ENCODE results near the gene DPM3. TPM values are rescaled to one million over a fixed set of nuclear protein-coding genes. Genes with fewer than 3 reads are reported as not detected.

The DPM3 gene
- total and polyA plus RNA-seq, 2 of the 13 experiments (the other 11 are each of a cell fraction or from before 2014, with no cell fraction given), result 23.2 to 53.4 TPM

DNA sequence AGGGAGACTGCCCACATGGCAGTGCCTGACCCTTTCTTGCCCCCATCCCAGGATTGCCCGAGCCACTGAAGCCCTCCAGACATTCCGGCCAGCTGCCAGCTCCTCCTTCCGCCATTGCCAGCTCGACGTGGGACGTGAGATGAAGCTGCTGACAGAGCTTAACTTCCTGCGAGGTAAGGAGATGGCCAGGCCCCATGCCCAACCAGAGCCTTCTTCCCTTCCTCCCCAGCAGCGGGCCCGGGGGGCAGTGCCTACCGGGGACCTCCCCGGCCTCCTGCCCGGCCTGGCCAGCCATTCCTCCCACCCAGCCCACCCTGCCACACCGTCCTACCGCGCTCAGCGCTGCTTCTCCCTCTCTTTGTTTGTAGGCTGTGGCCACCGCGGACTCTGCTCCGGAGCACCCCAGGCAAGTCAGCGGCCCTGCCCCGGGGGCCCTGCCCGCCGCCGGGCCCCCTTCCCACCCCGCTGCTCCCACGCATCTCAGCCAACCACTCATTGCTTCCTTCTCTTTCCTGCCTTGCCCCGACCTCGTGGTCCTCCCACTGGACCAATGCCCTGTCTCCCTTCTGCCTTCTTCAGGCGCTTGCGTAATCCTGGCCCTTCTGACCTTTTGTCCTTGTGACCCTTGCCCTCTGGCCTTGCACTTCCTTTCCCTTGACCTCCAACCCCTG is 38.2 kb upstream of the DPM3 start (continued):
- no peak for TF ChIP-seq ZNF430 (CRISPR knock-in tag; IDR thresholded peaks at IDR 0.05)
- TF ChIP-seq, protein P1, sequence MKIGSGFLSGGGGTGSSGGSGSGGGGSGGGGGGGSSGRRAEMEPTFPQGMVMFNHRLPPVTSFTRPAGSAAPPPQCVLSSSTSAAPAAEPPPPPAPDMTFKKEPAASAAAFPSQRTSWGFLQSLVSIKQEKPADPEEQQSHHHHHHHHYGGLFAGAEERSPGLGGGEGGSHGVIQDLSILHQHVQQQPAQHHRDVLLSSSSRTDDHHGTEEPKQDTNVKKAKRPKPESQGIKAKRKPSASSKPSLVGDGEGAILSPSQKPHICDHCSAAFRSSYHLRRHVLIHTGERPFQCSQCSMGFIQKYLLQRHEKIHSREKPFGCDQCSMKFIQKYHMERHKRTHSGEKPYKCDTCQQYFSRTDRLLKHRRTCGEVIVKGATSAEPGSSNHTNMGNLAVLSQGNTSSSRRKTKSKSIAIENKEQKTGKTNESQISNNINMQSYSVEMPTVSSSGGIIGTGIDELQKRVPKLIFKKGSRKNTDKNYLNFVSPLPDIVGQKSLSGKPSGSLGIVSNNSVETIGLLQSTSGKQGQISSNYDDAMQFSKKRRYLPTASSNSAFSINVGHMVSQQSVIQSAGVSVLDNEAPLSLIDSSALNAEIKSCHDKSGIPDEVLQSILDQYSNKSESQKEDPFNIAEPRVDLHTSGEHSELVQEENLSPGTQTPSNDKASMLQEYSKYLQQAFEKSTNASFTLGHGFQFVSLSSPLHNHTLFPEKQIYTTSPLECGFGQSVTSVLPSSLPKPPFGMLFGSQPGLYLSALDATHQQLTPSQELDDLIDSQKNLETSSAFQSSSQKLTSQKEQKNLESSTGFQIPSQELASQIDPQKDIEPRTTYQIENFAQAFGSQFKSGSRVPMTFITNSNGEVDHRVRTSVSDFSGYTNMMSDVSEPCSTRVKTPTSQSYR (CRISPR knock-in tag; IDR thresholded peaks at IDR 0.05; ENCODE audit: borderline replicate concordance), result no peak
- no peak for TF ChIP-seq ZNF253 (CRISPR knock-in tag; IDR thresholded peaks at IDR 0.05; ENCODE audit: borderline replicate concordance)
- TF ChIP-seq ZNF652 (CRISPR knock-in tag; IDR thresholded peaks at IDR 0.05; ENCODE audit: borderline replicate concordance, low read depth), result no peak
- no peak for TF ChIP-seq ZNF674 (CRISPR knock-in tag; IDR thresholded peaks at IDR 0.05; ENCODE audit: low read depth)
- TF ChIP-seq, protein P2, sequence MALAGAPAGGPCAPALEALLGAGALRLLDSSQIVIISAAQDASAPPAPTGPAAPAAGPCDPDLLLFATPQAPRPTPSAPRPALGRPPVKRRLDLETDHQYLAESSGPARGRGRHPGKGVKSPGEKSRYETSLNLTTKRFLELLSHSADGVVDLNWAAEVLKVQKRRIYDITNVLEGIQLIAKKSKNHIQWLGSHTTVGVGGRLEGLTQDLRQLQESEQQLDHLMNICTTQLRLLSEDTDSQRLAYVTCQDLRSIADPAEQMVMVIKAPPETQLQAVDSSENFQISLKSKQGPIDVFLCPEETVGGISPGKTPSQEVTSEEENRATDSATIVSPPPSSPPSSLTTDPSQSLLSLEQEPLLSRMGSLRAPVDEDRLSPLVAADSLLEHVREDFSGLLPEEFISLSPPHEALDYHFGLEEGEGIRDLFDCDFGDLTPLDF (CRISPR knock-in tag; IDR thresholded peaks at IDR 0.05), result no peak
- TF ChIP-seq, protein P3, sequence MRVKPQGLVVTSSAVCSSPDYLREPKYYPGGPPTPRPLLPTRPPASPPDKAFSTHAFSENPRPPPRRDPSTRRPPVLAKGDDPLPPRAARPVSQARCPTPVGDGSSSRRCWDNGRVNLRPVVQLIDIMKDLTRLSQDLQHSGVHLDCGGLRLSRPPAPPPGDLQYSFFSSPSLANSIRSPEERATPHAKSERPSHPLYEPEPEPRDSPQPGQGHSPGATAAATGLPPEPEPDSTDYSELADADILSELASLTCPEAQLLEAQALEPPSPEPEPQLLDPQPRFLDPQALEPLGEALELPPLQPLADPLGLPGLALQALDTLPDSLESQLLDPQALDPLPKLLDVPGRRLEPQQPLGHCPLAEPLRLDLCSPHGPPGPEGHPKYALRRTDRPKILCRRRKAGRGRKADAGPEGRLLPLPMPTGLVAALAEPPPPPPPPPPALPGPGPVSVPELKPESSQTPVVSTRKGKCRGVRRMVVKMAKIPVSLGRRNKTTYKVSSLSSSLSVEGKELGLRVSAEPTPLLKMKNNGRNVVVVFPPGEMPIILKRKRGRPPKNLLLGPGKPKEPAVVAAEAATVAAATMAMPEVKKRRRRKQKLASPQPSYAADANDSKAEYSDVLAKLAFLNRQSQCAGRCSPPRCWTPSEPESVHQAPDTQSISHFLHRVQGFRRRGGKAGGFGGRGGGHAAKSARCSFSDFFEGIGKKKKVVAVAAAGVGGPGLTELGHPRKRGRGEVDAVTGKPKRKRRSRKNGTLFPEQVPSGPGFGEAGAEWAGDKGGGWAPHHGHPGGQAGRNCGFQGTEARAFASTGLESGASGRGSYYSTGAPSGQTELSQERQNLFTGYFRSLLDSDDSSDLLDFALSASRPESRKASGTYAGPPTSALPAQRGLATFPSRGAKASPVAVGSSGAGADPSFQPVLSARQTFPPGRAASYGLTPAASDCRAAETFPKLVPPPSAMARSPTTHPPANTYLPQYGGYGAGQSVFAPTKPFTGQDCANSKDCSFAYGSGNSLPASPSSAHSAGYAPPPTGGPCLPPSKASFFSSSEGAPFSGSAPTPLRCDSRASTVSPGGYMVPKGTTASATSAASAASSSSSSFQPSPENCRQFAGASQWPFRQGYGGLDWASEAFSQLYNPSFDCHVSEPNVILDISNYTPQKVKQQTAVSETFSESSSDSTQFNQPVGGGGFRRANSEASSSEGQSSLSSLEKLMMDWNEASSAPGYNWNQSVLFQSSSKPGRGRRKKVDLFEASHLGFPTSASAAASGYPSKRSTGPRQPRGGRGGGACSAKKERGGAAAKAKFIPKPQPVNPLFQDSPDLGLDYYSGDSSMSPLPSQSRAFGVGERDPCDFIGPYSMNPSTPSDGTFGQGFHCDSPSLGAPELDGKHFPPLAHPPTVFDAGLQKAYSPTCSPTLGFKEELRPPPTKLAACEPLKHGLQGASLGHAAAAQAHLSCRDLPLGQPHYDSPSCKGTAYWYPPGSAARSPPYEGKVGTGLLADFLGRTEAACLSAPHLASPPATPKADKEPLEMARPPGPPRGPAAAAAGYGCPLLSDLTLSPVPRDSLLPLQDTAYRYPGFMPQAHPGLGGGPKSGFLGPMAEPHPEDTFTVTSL (CRISPR knock-in tag; IDR thresholded peaks at IDR 0.05; ENCODE audit: borderline replicate concordance), result no peak
- TF ChIP-seq U2AF1 (optimal IDR thresholded peaks at IDR 0.05; ENCODE audit: low read depth, low read length), result no peak
- peak; percentile 89 for TF ChIP-seq HNF4A (CRISPR knock-in tag; IDR thresholded peaks at IDR 0.05)
- TF ChIP-seq, protein P4, sequence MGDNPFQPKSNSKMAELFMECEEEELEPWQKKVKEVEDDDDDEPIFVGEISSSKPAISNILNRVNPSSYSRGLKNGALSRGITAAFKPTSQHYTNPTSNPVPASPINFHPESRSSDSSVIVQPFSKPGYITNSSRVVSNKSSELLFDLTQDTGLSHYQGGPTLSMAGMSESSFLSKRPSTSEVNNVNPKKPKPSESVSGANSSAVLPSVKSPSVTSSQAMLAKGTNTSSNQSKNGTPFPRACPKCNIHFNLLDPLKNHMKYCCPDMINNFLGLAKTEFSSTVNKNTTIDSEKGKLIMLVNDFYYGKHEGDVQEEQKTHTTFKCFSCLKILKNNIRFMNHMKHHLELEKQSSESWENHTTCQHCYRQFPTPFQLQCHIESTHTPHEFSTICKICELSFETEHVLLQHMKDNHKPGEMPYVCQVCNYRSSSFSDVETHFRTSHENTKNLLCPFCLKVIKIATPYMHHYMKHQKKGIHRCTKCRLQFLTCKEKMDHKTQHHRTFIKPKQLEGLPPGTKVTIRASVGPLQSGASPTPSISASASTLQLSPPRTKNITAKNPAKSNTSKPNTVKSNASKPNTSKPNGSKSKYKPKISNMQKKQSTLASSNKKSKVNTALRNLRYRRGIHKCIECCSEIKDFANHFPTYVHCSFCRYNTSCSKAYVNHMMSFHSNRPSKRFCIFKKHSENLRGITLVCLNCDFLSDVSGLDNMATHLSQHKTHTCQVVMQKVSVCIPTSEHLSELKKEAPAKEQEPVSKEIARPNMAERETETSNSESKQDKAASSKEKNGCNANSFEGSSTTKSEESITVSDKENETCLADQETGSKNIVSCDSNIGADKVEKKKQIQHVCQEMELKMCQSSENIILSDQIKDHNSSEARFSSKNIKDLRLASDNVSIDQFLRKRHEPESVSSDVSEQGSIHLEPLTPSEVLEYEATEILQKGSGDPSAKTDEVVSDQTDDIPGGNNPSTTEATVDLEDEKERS (CRISPR knock-in tag; IDR thresholded peaks at IDR 0.05), result no peak
- TF ChIP-seq, protein P5, sequence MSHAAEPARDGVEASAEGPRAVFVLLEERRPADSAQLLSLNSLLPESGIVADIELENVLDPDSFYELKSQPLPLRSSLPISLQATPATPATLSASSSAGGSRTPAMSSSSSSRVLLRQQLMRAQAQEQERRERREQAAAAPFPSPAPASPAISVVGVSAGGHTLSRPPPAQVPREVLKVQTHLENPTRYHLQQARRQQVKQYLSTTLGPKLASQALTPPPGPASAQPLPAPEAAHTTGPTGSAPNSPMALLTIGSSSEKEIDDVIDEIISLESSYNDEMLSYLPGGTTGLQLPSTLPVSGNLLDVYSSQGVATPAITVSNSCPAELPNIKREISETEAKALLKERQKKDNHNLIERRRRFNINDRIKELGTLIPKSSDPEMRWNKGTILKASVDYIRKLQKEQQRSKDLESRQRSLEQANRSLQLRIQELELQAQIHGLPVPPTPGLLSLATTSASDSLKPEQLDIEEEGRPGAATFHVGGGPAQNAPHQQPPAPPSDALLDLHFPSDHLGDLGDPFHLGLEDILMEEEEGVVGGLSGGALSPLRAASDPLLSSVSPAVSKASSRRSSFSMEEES (CRISPR knock-in tag; IDR thresholded peaks at IDR 0.05), result no peak
- 0 out of 2 replicates have a peak, but pooled peaks have one; percentile 44 for TF ChIP-seq ZNF746 (CRISPR knock-in tag; IDR thresholded peaks at IDR 0.05)
- peak in 1 of 2 experiments; percentile 39; a peak in 1 of 4 replicates for TF ChIP-seq EP300 (IDR thresholded peaks at IDR 0.05; ENCODE audit: low read depth in 2 of 2, low read length in 2 of 2)
- no peak for TF ChIP-seq EP300 (CRISPR knock-in tag; IDR thresholded peaks at IDR 0.05; ENCODE audit: borderline replicate concordance)
